Pancreas (tissue), 10 donors: Measurements from ENCODE around the gene PRDM11. TPM values are rescaled to one million over a fixed set of nuclear protein-coding genes. Genes with fewer than 3 reads are reported as not detected.

Experiments
- ATAC-seq, 4 donors: fragments of 200-7000 bp; cut with Tn5 transposase; one replicate each; pipeline versions ENCODE4 v1.8.0 to v1.9.1; 2020; ENCODE audit warnings: mild to moderate bottlenecking in 4 of 4, moderate library complexity in 4 of 4
- DNase-seq, 6 donors: peaks; one replicate each; pipeline ENCODE4 v3.0.0-alpha.2; 2020
- FAIRE-seq: peaks from 2 replicates; lab custom pipeline; 2012; peaks lifted over from hg19 to GRCh38; lab: Jason Lieb, UNC
- H3K27ac ChIP-seq, 4 donors: fragments of 200-600 bp; sonication (generic); 1 replicate in 3 of 4; 2 replicates in 1 of 4; pipeline versions ENCODE4 v1.5.0 to v1.8.0; 2020
- H3K27me3 ChIP-seq, 4 donors: fragments of 200-600 bp; one replicate each; pipeline ENCODE4 v1.8.0; 2021
- H3K36me3 ChIP-seq, 3 donors: fragments of 200-600 bp; sonication (generic) in 1 of 3; one replicate each; pipeline versions ENCODE4 v1.5.0 to v1.8.0; 2020 to 2021
- H3K4me1 ChIP-seq, 3 donors: fragments of 200-600 bp; one replicate each; pipeline ENCODE4 v1.8.0; 2021
- H3K4me3 ChIP-seq, 4 donors: fragments of 200-600 bp; sonication (generic) in 2 of 4; one replicate each; pipeline versions ENCODE4 v1.5.0 to v1.8.0; 2020 to 2021
- H3K9me3 ChIP-seq, 4 donors: fragments of 200-600 bp; one replicate each; pipeline ENCODE4 v1.8.0; 2021
- CTCF ChIP-seq, 4 donors: fragments of 200-600 bp; sonication (generic) in 3 of 4; IDR thresholded peaks; one replicate each; pipeline versions ENCODE4 v1.5.0 to v1.8.0; 2021; ENCODE audit warnings: antibody characterized with exemption in 4 of 4
- WGBS, 2 donors: extraction: QIAGEN DNeasy Blood & Tissue Kit; methylation state at CpG; one replicate each; pipeline ENCODE4 v1.1.7; 2013; 5-methylcytosine and 5-hydroxymethylcytosine counted together
- intact Hi-C, 3 donors: fragments of 100-400 bp; cut with DNase I; formaldehyde crosslinking; loops; one replicate each; pipeline versions ENCODE4 v1.11.1 to v1.14.2; 2022
- polyA plus RNA-seq, 2 donors: library from polyadenylated mRNA; stranded (reverse); fragments of 200-250 nt; gene quantifications; one replicate each; pipeline ENCODE4 v1.2.3, GENCODE V29; 2013
- total RNA-seq, 6 donors: library from RNA; stranded (reverse); fragmentation: NEBNext Ultra II Directional in 4 of 6; extraction: Animal tissue kit (Norgen Biotek cat#: 25700) in 4 of 6; gene quantifications; one replicate each; pipeline versions ENCODE4 v1.2.1 to v1.2.4, GENCODE V29; 2021 to 2023
- donor health status: healthy with polysubstance abuse.
- donor health status: DM: no; HTN: no; CAD: no; lungs with moderate emphysema.
- donor health status: DM: no; HTN: no; CAD: no.
- donor health status: control.
- donor health status: control.
- donor health status: Bipolar disorder and iron deficiency.
- donor health status: DM: yes; HTN: yes; CAD: no.
- donor health status: DM: no; HTN: no; CAD: no.
- donor health status: DM: no; HTN: no; CAD: no.
- donor health status: DM: yes; HTN: yes; CAD: no.

The PRDM11 gene
- total and polyA plus RNA-seq, 8 donors = 3.0 to 8.5 (median 6.4) TPM

DNA sequence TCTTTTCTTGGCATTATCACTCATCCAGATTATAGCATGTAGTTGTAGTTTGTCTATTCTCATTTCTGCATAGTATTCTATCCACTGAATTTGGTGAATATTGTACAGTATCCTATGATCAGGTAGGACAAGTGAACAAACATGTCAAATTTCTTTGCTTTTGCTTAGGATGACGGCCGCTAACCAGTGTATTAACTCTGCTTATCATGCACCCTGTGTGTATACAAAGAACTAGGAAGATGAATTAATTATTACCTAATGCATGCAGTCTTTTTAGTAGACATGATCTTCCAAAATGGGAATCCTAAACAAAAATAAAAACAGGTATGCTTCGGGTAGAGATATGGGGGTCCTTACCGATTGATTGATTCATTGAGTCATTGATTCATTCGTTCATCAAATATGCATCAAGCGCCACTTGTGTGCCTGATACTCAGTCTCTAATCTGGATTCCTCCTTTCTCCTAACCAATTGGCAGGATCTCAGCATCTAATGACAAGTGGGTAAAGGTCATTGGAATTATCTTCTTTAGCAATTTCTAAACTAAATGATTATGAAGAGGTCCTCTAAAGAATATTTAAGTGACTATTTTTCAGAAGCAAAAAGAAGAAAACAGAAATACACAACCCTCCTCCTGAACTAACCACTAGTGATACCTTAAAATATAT lies 27.9 kb downstream of the PRDM11 start:
- no peak for TF ChIP-seq CTCF (IDR thresholded peaks at IDR 0.05)
- Histone ChIP-seq H3K4me1 (peaks cover 4 to 8% (median 6%) of the 10 kb centered on the region in 3 donors), H3K27me3 (no peaks in the 10 kb centered on the region), H3K4me3 (no peak overlapping the region), H3K27ac (no peak overlapping the region), H3K36me3 (no peaks in the 10 kb centered on the region), H3K9me3 (no peaks in the 10 kb centered on the region)
- intact Hi-C loops = no loop called here
- WGBS, 2 donors = 37 to 43% methylated on average over 6 of the region's 6 CpGs
- ATAC-seq (peak in 1 of 4 donors; percentile 47), FAIRE-seq (no peak), DNase-seq (no peak)

GRCh38 chr11:45174963-45175362 lies 28.5 kb downstream of the PRDM11 start:
- peaks cover 0 to 12% (median 0%) of the 10 kb centered on the region in 3 donors for H3K4me1 ChIP-seq
- TF ChIP-seq CTCF (IDR thresholded peaks at IDR 0.05) = no peak
- H3K27me3 ChIP-seq = no peaks in the 10 kb centered on the region
- H3K9me3 ChIP-seq = no peaks in the 10 kb centered on the region
- 86 to 92% methylated on average over 4 of the region's 4 CpGs for whole genome bisulfite sequencing, 2 donors
- no peak overlapping the region for H3K27ac ChIP-seq
- no peak for ATAC-seq
- intact Hi-C loops = no loop called here
- H3K36me3 ChIP-seq = no peaks in the 10 kb centered on the region
- DNase-seq = no peak
- H3K4me3 ChIP-seq = no peak overlapping the region
- no peak for FAIRE-seq

- FAIRE-seq = no peak
- H3K27me3 ChIP-seq = no peaks in the 10 kb centered on the region
- no peaks in the 10 kb centered on the region for H3K36me3 ChIP-seq
- no peak for ATAC-seq
- no peak overlapping the region for H3K4me3 ChIP-seq
- H3K4me1 ChIP-seq = peaks cover 0 to 12% (median 5%) of the 10 kb centered on the region in 3 donors
- no peaks in the 10 kb centered on the region for H3K9me3 ChIP-seq
- WGBS, 2 donors = 38 to 70% methylated on average over 1 of the region's 1 CpG
- H3K27ac ChIP-seq = no peak overlapping the region
- DNase-seq = peak in 1 of 6 donors; percentile 53
- intact Hi-C loops = no loop called here
- TF ChIP-seq CTCF (IDR thresholded peaks at IDR 0.05) = no peak
Observed at GRCh38 chr11:45176996-45177395, 30.6 kb downstream of the PRDM11 start.

GRCh38 chr11:45178223-45178622 lies 31.8 kb downstream of the PRDM11 start:
- 86 to 90% methylated on average over 7 of the region's 7 CpGs for WGBS, 2 donors
- Histone ChIP-seq H3K27ac (no peak overlapping the region), H3K27me3 (no peaks in the 10 kb centered on the region), H3K4me1 (peaks cover 0 to 12% (median 5%) of the 10 kb centered on the region in 3 donors), H3K36me3 (no peaks in the 10 kb centered on the region), H3K9me3 (no peaks in the 10 kb centered on the region), H3K4me3 (no peak overlapping the region)
- ATAC-seq (no peak), DNase-seq (no peak), FAIRE-seq (no peak)
- intact Hi-C loops = no loop called here
- TF ChIP-seq CTCF (IDR thresholded peaks at IDR 0.05) = no peak
